B cell (primary cell): ENCODE data around the gene MLKL. TPM values are rescaled to one million over a fixed set of nuclear protein-coding genes. Genes with fewer than 3 reads are reported as not detected.

Source experiments
- ATAC-seq: fragments of 200-7000 bp; cut with Tn5 transposase; one replicate; pipeline ENCODE4 v1.10.0; 2021; ENCODE audit warnings: low read depth, mild to moderate bottlenecking, moderate number of reproducible peaks, moderate library complexity
- CTCF ChIA-PET: fragments of 350-600 bp; sonication (Branson Sonifier 250); formaldehyde crosslinking; loops from one replicate; lab custom pipeline; 2021; ENCODE audit warnings: antibody characterized with exemption, inconsistent platforms; lab: Charles Lee
- POLR2A ChIA-PET: fragments of 350-600 bp; sonication (Branson Sonifier 250); formaldehyde crosslinking; loops from one replicate; lab custom pipeline; 2021; ENCODE audit warnings: antibody characterized with exemption; lab: Charles Lee
- DNase-seq: peaks from one replicate; pipeline ENCODE4 v3.0.0; 2013
- H2AFZ ChIP-seq: 2 replicates; pipeline ENCODE4 v1.6.1; 2012; ENCODE audit warnings: mild to moderate bottlenecking, low read depth, low read length; ENCODE audit not compliant: insufficient read depth, poor library complexity, severe bottlenecking
- H3K27ac ChIP-seq, 2 donors: 1 replicate in 1 of 2; 2 replicates in 1 of 2; pipeline ENCODE4 v1.5.1; 2012 to 2013; ENCODE audit warnings: low read length in 2 of 2, mild to moderate bottlenecking in 2 of 2, moderate library complexity in 1 of 2
- H3K27me3 ChIP-seq, 4 experiments: fragments of 200-600 bp in 1 of 4; sonication (generic) in 1 of 4; replicated peaks in 1 of 4; 1 replicate in 2 of 4; 2 replicates in 2 of 4; pipeline versions ENCODE4 v1.6.1 to v1.7.0; 2013 to 2016; ENCODE audit warnings: low read length in 3 of 4, mild to moderate bottlenecking in 2 of 4, mixed read lengths in 1 of 4, moderate library complexity in 1 of 4; ENCODE audit not compliant: insufficient read depth in 4 of 4, control insufficient read depth in 3 of 4; ENCODE audit errors: control extremely low read depth in 1 of 4
- H3K36me3 ChIP-seq, 2 experiments: replicated peaks in 1 of 2; 1 replicate in 1 of 2; 2 replicates in 1 of 2; pipeline versions ENCODE4 v1.6.1 to v1.7.1; 2013; ENCODE audit warnings: low read length in 1 of 2; ENCODE audit not compliant: insufficient read depth in 2 of 2, control insufficient read depth in 1 of 2; ENCODE audit errors: control extremely low read depth in 1 of 2, extremely low read depth in 1 of 2
- H3K4me1 ChIP-seq, 2 donors: fragments of 200-600 bp in 1 of 2; sonication (generic) in 1 of 2; 1 replicate in 1 of 2; 2 replicates in 1 of 2; pipeline versions ENCODE4 v1.5.1 to v1.6.1; 2013 to 2017; ENCODE audit warnings: low read length in 2 of 2; ENCODE audit not compliant: control insufficient read depth in 2 of 2, insufficient read depth in 2 of 2
- H3K4me2 ChIP-seq: replicated peaks from 2 replicates; pipeline ENCODE3; 2012; ENCODE audit warnings: mild to moderate bottlenecking, low read depth, low read length; ENCODE audit not compliant: poor library complexity, severe bottlenecking
- H3K4me3 ChIP-seq, 5 experiments: fragments of 200-600 bp in 1 of 5; sonication (generic) in 1 of 5; 1 replicate in 3 of 5; 2 replicates in 2 of 5; pipeline versions ENCODE4 v1.5.1 to v1.7.0; 2011 to 2016; ENCODE audit warnings: low read length in 4 of 5, mild to moderate bottlenecking in 4 of 5, low read depth in 2 of 5, control low read depth in 1 of 5, moderate library complexity in 1 of 5; ENCODE audit not compliant: insufficient read depth in 1 of 5; ENCODE audit errors: control extremely low read depth in 1 of 5, extremely low read depth in 1 of 5
- H3K79me2 ChIP-seq: fragments of 200-600 bp; sonication (generic); one replicate; pipeline ENCODE4 v1.6.0; 2016; ENCODE audit warnings: low read length; ENCODE audit not compliant: control insufficient read depth, insufficient read depth
- H3K9ac ChIP-seq: fragments of 200-600 bp; sonication (generic); 2 replicates; pipeline ENCODE4 v1.6.1; 2017; ENCODE audit warnings: mild to moderate bottlenecking, low read length, moderate library complexity
- H3K9me3 ChIP-seq, 3 donors: one replicate each; pipeline versions ENCODE4 v1.6.1 to v1.7.1; 2013; ENCODE audit warnings: low read length in 2 of 3; ENCODE audit not compliant: control insufficient read depth in 2 of 3, insufficient read depth in 1 of 3; ENCODE audit errors: control extremely low read depth in 1 of 3
- H4K20me1 ChIP-seq: 2 replicates; pipeline ENCODE4 v1.6.0; 2012; ENCODE audit warnings: mild to moderate bottlenecking, low read length; ENCODE audit not compliant: insufficient read depth, control insufficient read depth, poor library complexity, severe bottlenecking
- H3K27ac Mint-ChIP-seq: one replicate; pipeline ENCODE4 v1.8.0; 2021; ENCODE audit warnings: mixed read lengths
- H3K27me3 Mint-ChIP-seq: one replicate; pipeline ENCODE4 v1.8.0; 2021; ENCODE audit warnings: mixed read lengths
- H3K4me1 Mint-ChIP-seq: one replicate; pipeline ENCODE4 v1.8.0; 2021; ENCODE audit warnings: mixed read lengths
- H3K4me3 Mint-ChIP-seq: one replicate; pipeline ENCODE4 v1.8.0; 2021; ENCODE audit warnings: mixed read lengths
- H3K9me3 Mint-ChIP-seq: one replicate; pipeline ENCODE4 v1.8.0; 2022; ENCODE audit warnings: mixed read lengths; ENCODE audit not compliant: insufficient read depth
- EZH2 ChIP-seq: IDR thresholded peaks from 2 replicates; pipeline ENCODE4 v1.6.1; 2012; ENCODE audit warnings: borderline replicate concordance, low read depth, mild to moderate bottlenecking, moderate library complexity, low read length; ENCODE audit not compliant: insufficient read depth, poor library complexity, severe bottlenecking
- WGBS: methylation state at CpG from one replicate; pipeline ENCODE4 v1.1.5; 2013; ENCODE audit warnings: missing lambda C conversion rate; ENCODE audit not compliant: insufficient coverage; 5-methylcytosine and 5-hydroxymethylcytosine counted together
- intact Hi-C: fragments of 100-400 bp; cut with micrococcal nuclease; formaldehyde crosslinking; loops from one replicate; pipeline ENCODE4 v1.10.0; 2022
- polyA plus RNA-seq: library from polyadenylated mRNA; depleted of rRNA; stranded (reverse); fragments of >200 nt; gene quantifications from 2 replicates; pipeline ENCODE4 v1.2.3, GENCODE V29; 2012
- total RNA-seq, 2 donors: library from RNA; stranded (reverse); fragments of 120-200 nt in 1 of 2; gene quantifications; 1 replicate in 1 of 2; 2 replicates in 1 of 2; pipeline versions ENCODE4 v1.2.3 to v1.2.4, GENCODE V29; 2013 to 2022
- TF ChIP-seq, protein P1 (sequence below): fragments of 200-600 bp; IDR thresholded peaks from one replicate; pipeline ENCODE4 v1.8.0; 2022; ENCODE audit warnings: antibody characterized with exemption, mild to moderate bottlenecking

MLKL gene
- total and polyA plus RNA-seq, 2 donors (not counting 1 experiment from before 2014, with no cell fraction given), result 13.4 to 19.7 TPM

DNA sequence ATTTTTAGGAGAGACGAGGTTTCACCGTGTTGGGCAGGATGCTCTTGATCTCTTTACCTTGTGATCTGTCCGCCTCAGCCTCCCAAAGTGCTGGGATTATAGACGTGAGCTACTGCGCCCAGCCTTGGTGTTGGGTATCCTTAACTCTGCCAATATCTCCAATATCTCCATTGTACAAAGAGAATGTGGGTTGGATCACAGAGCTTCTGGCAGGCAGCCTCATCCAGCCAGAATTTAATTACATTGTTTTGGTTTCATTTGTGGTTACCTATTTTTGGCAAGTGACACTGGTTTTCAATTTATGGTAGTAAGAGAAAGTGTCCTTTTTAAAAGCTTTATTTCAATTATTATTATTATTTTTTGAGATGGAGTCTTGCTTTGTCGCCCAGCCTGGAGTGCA lies 20.0 kb downstream of the MLKL start:
- H3K79me2 ChIP-seq, result no peaks in the 10 kb centered on the region
- H3K27me3 ChIP-seq, result no peaks in the 10 kb centered on the region
- peaks cover 0 to 22% of the 10 kb centered on the region in 2 experiments for H3K36me3 ChIP-seq
- intact Hi-C loops, result no loop called here
- H3K4me3 Mint-ChIP-seq, result no peak overlapping the region
- H3K27ac Mint-ChIP-seq, result no peak overlapping the region
- no peaks in the 10 kb centered on the region for H3K27me3 Mint-ChIP-seq
- H3K9ac ChIP-seq, result no peak overlapping the region
- no peak overlapping the region for H3K27ac ChIP-seq
- no peaks in the 10 kb centered on the region for H3K9me3 ChIP-seq
- ATAC-seq (no peak), DNase-seq (no peak)
- no peaks in the 10 kb centered on the region for H3K9me3 Mint-ChIP-seq
- peaks cover 3 to 12% of the 10 kb centered on the region in 2 donors for H3K4me1 ChIP-seq
- peaks cover 7% of the 10 kb centered on the region for H3K4me1 Mint-ChIP-seq
- ChIA-PET CTCF (no interaction called here), POLR2A (no interaction called here)
- TF ChIP-seq, protein P1, sequence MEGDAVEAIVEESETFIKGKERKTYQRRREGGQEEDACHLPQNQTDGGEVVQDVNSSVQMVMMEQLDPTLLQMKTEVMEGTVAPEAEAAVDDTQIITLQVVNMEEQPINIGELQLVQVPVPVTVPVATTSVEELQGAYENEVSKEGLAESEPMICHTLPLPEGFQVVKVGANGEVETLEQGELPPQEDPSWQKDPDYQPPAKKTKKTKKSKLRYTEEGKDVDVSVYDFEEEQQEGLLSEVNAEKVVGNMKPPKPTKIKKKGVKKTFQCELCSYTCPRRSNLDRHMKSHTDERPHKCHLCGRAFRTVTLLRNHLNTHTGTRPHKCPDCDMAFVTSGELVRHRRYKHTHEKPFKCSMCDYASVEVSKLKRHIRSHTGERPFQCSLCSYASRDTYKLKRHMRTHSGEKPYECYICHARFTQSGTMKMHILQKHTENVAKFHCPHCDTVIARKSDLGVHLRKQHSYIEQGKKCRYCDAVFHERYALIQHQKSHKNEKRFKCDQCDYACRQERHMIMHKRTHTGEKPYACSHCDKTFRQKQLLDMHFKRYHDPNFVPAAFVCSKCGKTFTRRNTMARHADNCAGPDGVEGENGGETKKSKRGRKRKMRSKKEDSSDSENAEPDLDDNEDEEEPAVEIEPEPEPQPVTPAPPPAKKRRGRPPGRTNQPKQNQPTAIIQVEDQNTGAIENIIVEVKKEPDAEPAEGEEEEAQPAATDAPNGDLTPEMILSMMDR, result no peak
- no peak for TF ChIP-seq EZH2
- 100% methylated on average over 1 of the region's 6 CpGs for WGBS
- no peak overlapping the region for H3K4me3 ChIP-seq
- no peaks in the 10 kb centered on the region for H4K20me1 ChIP-seq
- H2AFZ ChIP-seq, result no peak overlapping the region
- no peak overlapping the region for H3K4me2 ChIP-seq

DNA sequence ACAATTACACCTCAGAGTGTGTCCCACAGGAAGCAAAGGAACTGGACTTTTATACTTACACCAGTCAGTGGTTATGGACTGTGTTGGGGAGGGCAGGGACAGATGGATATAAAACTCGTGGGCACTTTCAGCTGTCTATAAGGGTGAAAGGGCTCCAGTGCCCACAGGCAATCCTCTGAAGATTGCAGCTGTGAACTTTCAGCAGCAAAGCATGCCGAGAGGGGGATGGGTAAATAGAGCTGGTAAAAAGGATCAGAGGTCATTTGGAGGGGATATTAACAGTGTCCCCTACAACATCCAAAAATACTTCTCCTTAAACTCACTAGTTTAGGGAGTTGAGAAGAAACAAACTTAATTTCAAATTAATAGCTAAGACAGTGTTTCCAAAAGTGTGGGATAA lies 20.7 kb downstream of the MLKL start:
- H3K36me3 ChIP-seq, result peaks cover 0 to 27% of the 10 kb centered on the region in 2 experiments
- H3K4me1 Mint-ChIP-seq, result peaks cover 5% of the 10 kb centered on the region
- ChIA-PET CTCF (no interaction called here), POLR2A (no interaction called here)
- TF ChIP-seq EZH2, result no peak
- no peaks in the 10 kb centered on the region for H3K27me3 ChIP-seq
- intact Hi-C loops, result no loop called here
- no peak overlapping the region for H3K4me3 Mint-ChIP-seq
- no peaks in the 10 kb centered on the region for H4K20me1 ChIP-seq
- no peaks in the 10 kb centered on the region for H3K9me3 Mint-ChIP-seq
- H3K9ac ChIP-seq, result no peak overlapping the region
- no peaks in the 10 kb centered on the region for H3K9me3 ChIP-seq
- H3K27me3 Mint-ChIP-seq, result no peaks in the 10 kb centered on the region
- WGBS, result 80% methylated on average over 1 of the region's 2 CpGs
- no peak overlapping the region for H2AFZ ChIP-seq
- ATAC-seq (no peak), DNase-seq (no peak)
- H3K4me2 ChIP-seq, result no peak overlapping the region
- H3K27ac ChIP-seq, result no peak overlapping the region
- no peaks in the 10 kb centered on the region for H3K79me2 ChIP-seq
- H3K4me3 ChIP-seq, result no peak overlapping the region
- peaks cover 3 to 12% of the 10 kb centered on the region in 2 donors for H3K4me1 ChIP-seq
- no peak overlapping the region for H3K27ac Mint-ChIP-seq
